H1 (cell line): Measurements from ENCODE around the gene PIK3R4. TPM values are rescaled to one million over a fixed set of nuclear protein-coding genes. Genes with fewer than 3 reads are reported as not detected.

Experiments
- CTCF ChIA-PET: fragments of 300-600 bp; sonication (Branson Sonifier 250); formaldehyde crosslinking; loops from one replicate; lab custom pipeline; 2021; ENCODE audit not compliant: partially characterized antibody; lab: Charles Lee
- POLR2A ChIA-PET: fragments of 300-600 bp; sonication (Branson Sonifier 250); formaldehyde crosslinking; loops from one replicate; lab custom pipeline; 2021; ENCODE audit warnings: inconsistent platforms; ENCODE audit not compliant: partially characterized antibody; lab: Charles Lee
- DNase-seq, 2 experiments: peaks; one replicate each; pipeline versions ENCODE4 v3.0.0 to v3.0.0-alpha.2; 2010 to 2022; ENCODE audit warnings: low spot score in 2 of 2, low read depth in 1 of 2, mixed read lengths in 1 of 2
- FAIRE-seq: peaks from 2 replicates; lab custom pipeline; 2011; peaks lifted over from hg19 to GRCh38; lab: Jason Lieb, UNC
- H2AFZ ChIP-seq: 2 replicates; pipeline ENCODE4 v1.8.1; 2012; ENCODE audit warnings: low read length, inconsistent platforms
- H2AK5ac ChIP-seq: 2 replicates; pipeline ENCODE4 v1.6.1; 2013; ENCODE audit warnings: low read depth, low read length
- H2BK120ac ChIP-seq: replicated peaks from 2 replicates; pipeline ENCODE3; 2013; ENCODE audit warnings: low read depth, low read length, inconsistent platforms
- H2BK12ac ChIP-seq: 2 replicates; pipeline ENCODE4 v1.6.1; 2013; ENCODE audit warnings: low read depth, low read length
- H2BK15ac ChIP-seq: 2 replicates; pipeline ENCODE4 v1.6.1; 2013; ENCODE audit warnings: low read length
- H2BK20ac ChIP-seq: 2 replicates; pipeline ENCODE4 v1.6.1; 2013; ENCODE audit warnings: low read length
- H2BK5ac ChIP-seq: 2 replicates; pipeline ENCODE4 v1.6.1; 2013; ENCODE audit warnings: low read depth, low read length
- H3K14ac ChIP-seq: 2 replicates; pipeline ENCODE4 v1.6.1; 2013; ENCODE audit warnings: inconsistent platforms; ENCODE audit not compliant: insufficient read length
- H3K18ac ChIP-seq: 2 replicates; pipeline ENCODE4 v1.6.1; 2013; ENCODE audit warnings: low read length; ENCODE audit errors: extremely low read depth
- H3K23ac ChIP-seq: 2 replicates; pipeline ENCODE4 v1.6.1; 2013; ENCODE audit warnings: inconsistent platforms; ENCODE audit not compliant: insufficient read length
- H3K23me2 ChIP-seq: 2 replicates; pipeline ENCODE4 v1.6.1; 2013; ENCODE audit warnings: low read depth, low read length
- H3K27ac ChIP-seq: 2 replicates; pipeline ENCODE4 v1.6.1; 2011; ENCODE audit warnings: low read depth, low read length, inconsistent platforms
- H3K27me3 ChIP-seq, 4 experiments: replicated peaks in 1 of 4; 1 replicate in 1 of 4; 2 replicates in 3 of 4; pipeline versions ENCODE4 v1.6.1 to v1.8.1; 2011 to 2013; ENCODE audit warnings: low read length in 3 of 4, mild to moderate bottlenecking in 3 of 4, inconsistent platforms in 2 of 4, mixed read lengths in 2 of 4, moderate library complexity in 1 of 4; ENCODE audit not compliant: control insufficient read depth in 3 of 4, insufficient read depth in 3 of 4; ENCODE audit errors: extremely low read depth in 1 of 4
- H3K36me3 ChIP-seq, 4 experiments: 2 replicates each; pipeline versions ENCODE4 v1.6.1 to v1.8.1; 2011 to 2013; ENCODE audit warnings: mild to moderate bottlenecking in 4 of 4, low read length in 3 of 4, moderate library complexity in 2 of 4, control low read depth in 1 of 4, inconsistent platforms in 1 of 4; ENCODE audit not compliant: insufficient read depth in 4 of 4, control insufficient read depth in 2 of 4
- H3K4ac ChIP-seq: replicated peaks from 2 replicates; pipeline ENCODE3; 2013; ENCODE audit warnings: low read length, low read depth, mixed read lengths, inconsistent platforms; ENCODE audit not compliant: insufficient read length
- H3K4me1 ChIP-seq, 4 experiments: replicated peaks in 1 of 4; 1 replicate in 1 of 4; 2 replicates in 3 of 4; pipeline versions ENCODE4 v1.6.1 to v1.8.1; 2011 to 2013; ENCODE audit warnings: low read length in 3 of 4, inconsistent platforms in 2 of 4, mixed read lengths in 1 of 4; ENCODE audit not compliant: insufficient read depth in 4 of 4, control insufficient read depth in 3 of 4
- H3K4me2 ChIP-seq, 2 experiments: 2 replicates each; pipeline versions ENCODE4 v1.6.1 to v1.8.1; 2011 to 2013; ENCODE audit warnings: low read depth in 2 of 2, low read length in 2 of 2, control low read depth in 1 of 2, inconsistent platforms in 1 of 2, mild to moderate bottlenecking in 1 of 2; ENCODE audit not compliant: insufficient read depth in 1 of 2
- H3K4me3 ChIP-seq, 4 experiments: fragments of 200-600, 300-600 bp in 1 of 4; sonication (generic), shearing (Covaris generic), sonication (Bioruptor Twin) in 1 of 4; 2 replicates each; pipeline versions ENCODE4 v1.5.1 to v1.8.1; 2011 to 2016; ENCODE audit warnings: low read length in 4 of 4, low read depth in 3 of 4, control low read depth in 2 of 4, inconsistent platforms in 2 of 4, mild to moderate bottlenecking in 2 of 4, mixed read lengths in 1 of 4, moderate library complexity in 1 of 4; ENCODE audit not compliant: insufficient read depth in 2 of 4; ENCODE audit errors: extremely low read depth in 1 of 4
- H3K56ac ChIP-seq: replicated peaks from 2 replicates; pipeline ENCODE3; 2013; ENCODE audit warnings: low read depth, mild to moderate bottlenecking, mixed read lengths, low read length, inconsistent platforms; ENCODE audit not compliant: insufficient read length
- H3K79me1 ChIP-seq: 2 replicates; pipeline ENCODE4 v1.6.1; 2013; ENCODE audit warnings: low read depth, low read length, control low read depth
- H3K79me2 ChIP-seq, 2 experiments: 2 replicates each; pipeline versions ENCODE4 v1.6.1 to v1.8.1; 2012 to 2013; ENCODE audit warnings: low read length in 2 of 2, mild to moderate bottlenecking in 2 of 2, inconsistent platforms in 1 of 2; ENCODE audit not compliant: insufficient read depth in 2 of 2, control insufficient read depth in 1 of 2
- H3K9ac ChIP-seq, 4 experiments: replicated peaks in 1 of 4; 1 replicate in 1 of 4; 2 replicates in 3 of 4; pipeline versions ENCODE4 v1.6.1 to v1.8.1; 2011 to 2013; ENCODE audit warnings: low read depth in 3 of 4, low read length in 3 of 4, control low read depth in 2 of 4, mild to moderate bottlenecking in 2 of 4, moderate library complexity in 2 of 4, inconsistent platforms in 1 of 4; ENCODE audit errors: extremely low read depth in 1 of 4
- H3K9me3 ChIP-seq, 2 experiments: 2 replicates each; pipeline versions ENCODE4 v1.6.1 to v1.8.1; 2012 to 2013; ENCODE audit warnings: mild to moderate bottlenecking in 2 of 2, moderate library complexity in 2 of 2, control low read depth in 1 of 2, inconsistent platforms in 1 of 2, low read depth in 1 of 2, low read length in 1 of 2, mixed read lengths in 1 of 2; ENCODE audit not compliant: insufficient read depth in 2 of 2
- H4K20me1 ChIP-seq, 2 experiments: replicated peaks in 1 of 2; 2 replicates each; pipeline versions ENCODE3 to v1.8.1; 2011 to 2013; ENCODE audit warnings: inconsistent platforms in 2 of 2, low read length in 2 of 2, mild to moderate bottlenecking in 1 of 2; ENCODE audit not compliant: insufficient read depth in 2 of 2, control insufficient read depth in 1 of 2
- H4K5ac ChIP-seq: 2 replicates; pipeline ENCODE4 v1.6.1; 2013; ENCODE audit warnings: low read length, low read depth, mixed read lengths, inconsistent platforms; ENCODE audit not compliant: insufficient read length
- H4K8ac ChIP-seq: 2 replicates; pipeline ENCODE4 v1.8.0; 2013; ENCODE audit warnings: mild to moderate bottlenecking, moderate library complexity, low read length, inconsistent platforms; ENCODE audit not compliant: insufficient read depth; ENCODE audit errors: extremely low read depth
- H4K91ac ChIP-seq: replicated peaks from 2 replicates; pipeline ENCODE3; 2013; ENCODE audit warnings: low read length, mixed read lengths, inconsistent platforms; ENCODE audit not compliant: insufficient read length
- ATF2 ChIP-seq: IDR thresholded peaks from 2 replicates; pipeline ENCODE4 v1.6.1; 2012; ENCODE audit warnings: low read length, inconsistent platforms
- CHD1 ChIP-seq: IDR thresholded peaks from 2 replicates; pipeline ENCODE4 v1.6.1; 2012; ENCODE audit warnings: low read depth, low read length, improper control_type of control experiment
- CREB1 ChIP-seq: IDR thresholded peaks from 2 replicates; pipeline ENCODE4 v1.6.1; 2012; ENCODE audit warnings: inconsistent platforms
- EGR1 ChIP-seq: IDR thresholded peaks from 2 replicates; pipeline ENCODE4 v1.6.1; 2011; ENCODE audit warnings: low read depth, low read length, borderline replicate concordance
- TBP ChIP-seq: IDR thresholded peaks from 2 replicates; pipeline ENCODE4 v1.6.1; 2011; ENCODE audit warnings: low read depth, low read length, improper control_type of control experiment
- WGBS, 2 experiments: shearing (Covaris generic) in 1 of 2; methylation state at CpG; one replicate each; pipeline versions ENCODE4 v1.1.6 to v1.1.7; 2013 to 2015; ENCODE audit warnings: low lambda C conversion rate in 2 of 2, mixed read lengths in 2 of 2, inconsistent platforms in 1 of 2, low coverage in 1 of 2, missing lambda C conversion rate in 1 of 2; ENCODE audit not compliant: insufficient replicate concordance in 2 of 2, insufficient coverage in 1 of 2, insufficient read length in 1 of 2; ENCODE audit errors: extremely low coverage in 1 of 2, missing lambda C conversion rate in 1 of 2; 5-methylcytosine and 5-hydroxymethylcytosine counted together
- polyA plus RNA-seq, 7 experiments: library from polyadenylated mRNA; depleted of rRNA in 3 of 7; stranded (reverse) in 5 of 7; unstranded in 2 of 7; fragments of >200 nt in 5 of 7; fragments of 200-250 nt in 2 of 7; gene quantifications; 1 replicate in 5 of 7; 2 replicates in 1 of 7; 4 replicates in 1 of 7; pipeline versions ENCODE4 v1.2.1 to v1.2.3, GENCODE V29; 2011 to 2013; ENCODE audit warnings: missing spikeins in 2 of 7, mixed read lengths in 2 of 7
- total RNA-seq: library from RNA; stranded (reverse); fragmentation: NEBNext Ultra II Directional; extraction: Animal tissue kit (Norgen Biotek cat#: 25700); gene quantifications from 2 replicates; pipeline ENCODE4 v1.2.1, GENCODE V29; 2021

Gene PIK3R4
- total and polyA plus RNA-seq, 2 of the 8 experiments (the other 6 are each of a cell fraction or from before 2014, with no cell fraction given): 43.8 to 87.4 TPM

GRCh38 chr3:130640027-130640426 lies 106.6 kb downstream of the PIK3R4 start:
- H2BK12ac ChIP-seq: no peak overlapping the region
- H3K9me3 ChIP-seq: no peaks in the 10 kb centered on the region
- H2BK120ac ChIP-seq: no peak overlapping the region
- no peaks in the 10 kb centered on the region for H3K23me2 ChIP-seq
- H3K4me1 ChIP-seq: no peaks in the 10 kb centered on the region
- no peak overlapping the region for H3K4me3 ChIP-seq
- POLR2A ChIA-PET: no interaction called here
- no peak overlapping the region for H3K56ac ChIP-seq
- CTCF ChIA-PET: interaction anchor here (1.0 kb wide), 1 partner anchor 101 kb away, joined by 4 read pairs; no protein-coding TSS in a partner anchor
- 87% methylated on average over 2 of the region's 2 CpGs; no CpG with 5 or more reads in 1 of the 2 experiments for WGBS, 2 experiments
- no peak overlapping the region for H4K91ac ChIP-seq
- H2AK5ac ChIP-seq: no peak overlapping the region
- no peak overlapping the region for H3K27ac ChIP-seq
- no peak overlapping the region for H3K18ac ChIP-seq
- H3K4me2 ChIP-seq: no peak overlapping the region
- no peak overlapping the region for H4K5ac ChIP-seq
- no peak for DNase-seq
- no peaks in the 10 kb centered on the region for H3K79me2 ChIP-seq
- no peak overlapping the region for H4K8ac ChIP-seq
- FAIRE-seq: no peak
- H2BK5ac ChIP-seq: no peak overlapping the region
- H2BK15ac ChIP-seq: no peak overlapping the region
- no peak overlapping the region for H2AFZ ChIP-seq
- H3K14ac ChIP-seq: no peak overlapping the region
- H3K23ac ChIP-seq: no peak overlapping the region
- H3K27me3 ChIP-seq: no peaks in the 10 kb centered on the region
- H2BK20ac ChIP-seq: no peak overlapping the region
- H3K9ac ChIP-seq: no peak overlapping the region
- H4K20me1 ChIP-seq: no peaks in the 10 kb centered on the region
- H3K4ac ChIP-seq: no peak overlapping the region
- no peaks in the 10 kb centered on the region for H3K79me1 ChIP-seq
- no peaks in the 10 kb centered on the region for H3K36me3 ChIP-seq
- TF ChIP-seq CHD1 (no peak), EGR1 (no peak), CREB1 (no peak), TBP (no peak), ATF2 (no peak)
